ENCODE data around the gene HACD3. TPM values are rescaled to one million over a fixed set of nuclear protein-coding genes. Genes with fewer than 3 reads are reported as not detected.

HACD3 gene
- polyA plus RNA-seq, 1 of the 3 experiments (the other 2 are of a cell fraction): 45.7 TPM

DNA sequence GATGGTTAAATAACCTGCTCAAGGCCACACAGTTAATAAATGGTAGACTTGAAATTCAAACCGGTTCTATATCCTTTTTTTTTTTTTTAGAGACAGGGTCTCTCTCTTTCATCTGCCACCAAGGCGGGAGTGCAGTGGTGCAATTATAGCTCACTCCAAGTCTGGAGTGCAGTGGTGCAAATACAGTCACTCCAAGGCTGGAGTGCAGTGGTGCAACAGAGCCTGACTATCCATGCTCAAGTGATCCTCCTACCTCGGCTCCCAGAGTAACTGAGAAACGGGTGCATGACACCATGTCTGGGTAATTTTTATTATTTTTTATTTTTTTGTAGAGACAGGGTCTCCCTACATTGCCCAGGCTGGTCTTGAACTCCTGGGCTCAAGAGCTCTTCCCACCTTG, 36.2 kb upstream of the HACD3 start (continued):
- TF ChIP-seq, protein P1, sequence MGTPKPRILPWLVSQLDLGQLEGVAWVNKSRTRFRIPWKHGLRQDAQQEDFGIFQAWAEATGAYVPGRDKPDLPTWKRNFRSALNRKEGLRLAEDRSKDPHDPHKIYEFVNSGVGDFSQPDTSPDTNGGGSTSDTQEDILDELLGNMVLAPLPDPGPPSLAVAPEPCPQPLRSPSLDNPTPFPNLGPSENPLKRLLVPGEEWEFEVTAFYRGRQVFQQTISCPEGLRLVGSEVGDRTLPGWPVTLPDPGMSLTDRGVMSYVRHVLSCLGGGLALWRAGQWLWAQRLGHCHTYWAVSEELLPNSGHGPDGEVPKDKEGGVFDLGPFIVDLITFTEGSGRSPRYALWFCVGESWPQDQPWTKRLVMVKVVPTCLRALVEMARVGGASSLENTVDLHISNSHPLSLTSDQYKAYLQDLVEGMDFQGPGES (IDR thresholded peaks at IDR 0.05; ENCODE audit: low read depth, low read length): no peak
- TF ChIP-seq MEF2A (IDR thresholded peaks at IDR 0.05; ENCODE audit: borderline replicate concordance, low read depth) (no peak), NFIC (IDR thresholded peaks at IDR 0.05; ENCODE audit: borderline replicate concordance) (no peak), GATA2 (CRISPR knock-in tag; IDR thresholded peaks at IDR 0.05) (no peak)
- TF ChIP-seq, protein P2, sequence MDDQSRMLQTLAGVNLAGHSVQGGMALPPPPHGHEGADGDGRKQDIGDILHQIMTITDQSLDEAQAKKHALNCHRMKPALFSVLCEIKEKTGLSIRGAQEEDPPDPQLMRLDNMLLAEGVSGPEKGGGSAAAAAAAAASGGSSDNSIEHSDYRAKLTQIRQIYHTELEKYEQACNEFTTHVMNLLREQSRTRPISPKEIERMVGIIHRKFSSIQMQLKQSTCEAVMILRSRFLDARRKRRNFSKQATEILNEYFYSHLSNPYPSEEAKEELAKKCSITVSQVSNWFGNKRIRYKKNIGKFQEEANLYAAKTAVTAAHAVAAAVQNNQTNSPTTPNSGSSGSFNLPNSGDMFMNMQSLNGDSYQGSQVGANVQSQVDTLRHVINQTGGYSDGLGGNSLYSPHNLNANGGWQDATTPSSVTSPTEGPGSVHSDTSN (IDR thresholded peaks at IDR 0.05): no peak
- TF ChIP-seq, protein P3, sequence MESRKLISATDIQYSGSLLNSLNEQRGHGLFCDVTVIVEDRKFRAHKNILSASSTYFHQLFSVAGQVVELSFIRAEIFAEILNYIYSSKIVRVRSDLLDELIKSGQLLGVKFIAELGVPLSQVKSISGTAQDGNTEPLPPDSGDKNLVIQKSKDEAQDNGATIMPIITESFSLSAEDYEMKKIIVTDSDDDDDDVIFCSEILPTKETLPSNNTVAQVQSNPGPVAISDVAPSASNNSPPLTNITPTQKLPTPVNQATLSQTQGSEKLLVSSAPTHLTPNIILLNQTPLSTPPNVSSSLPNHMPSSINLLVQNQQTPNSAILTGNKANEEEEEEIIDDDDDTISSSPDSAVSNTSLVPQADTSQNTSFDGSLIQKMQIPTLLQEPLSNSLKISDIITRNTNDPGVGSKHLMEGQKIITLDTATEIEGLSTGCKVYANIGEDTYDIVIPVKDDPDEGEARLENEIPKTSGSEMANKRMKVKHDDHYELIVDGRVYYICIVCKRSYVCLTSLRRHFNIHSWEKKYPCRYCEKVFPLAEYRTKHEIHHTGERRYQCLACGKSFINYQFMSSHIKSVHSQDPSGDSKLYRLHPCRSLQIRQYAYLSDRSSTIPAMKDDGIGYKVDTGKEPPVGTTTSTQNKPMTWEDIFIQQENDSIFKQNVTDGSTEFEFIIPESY (IDR thresholded peaks at IDR 0.05; ENCODE audit: borderline replicate concordance, low read depth): no peak

DNA sequence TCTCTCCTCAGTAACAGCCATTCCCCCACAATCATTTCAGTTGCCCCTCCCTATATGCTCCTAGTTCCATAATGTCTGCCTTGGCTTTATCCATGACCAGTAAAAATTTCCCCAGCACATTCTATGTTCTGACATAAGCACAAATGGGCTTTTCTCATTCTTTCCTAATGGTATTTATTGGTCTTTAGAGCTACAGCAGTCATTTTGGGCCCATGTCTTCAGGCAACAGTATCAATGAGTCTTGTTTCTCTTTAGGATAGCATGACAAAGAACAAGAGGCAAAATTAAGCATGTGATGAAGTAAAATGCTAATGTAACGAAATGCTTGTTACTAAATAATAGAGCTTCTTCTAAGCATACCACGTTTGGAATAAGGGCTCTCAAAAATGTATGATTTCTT, 20.9 kb upstream of the HACD3 start:
- Histone ChIP-seq H3K36me3 (replicated peaks in 1 of 2; ENCODE audit: control insufficient read depth in 1 of 2, insufficient read depth in 2 of 2, low read length in 1 of 2) (peaks cover 45 to 78% of the 10 kb centered on the region in 2 experiments), H3K9me3 (no peaks in the 10 kb centered on the region), H3K9ac (no peak overlapping the region), H3K79me2 (ENCODE audit: insufficient read depth) (peaks cover 70% of the 10 kb centered on the region), H3K4me2 (no peak overlapping the region), H3K4me1 (ENCODE audit: control insufficient read depth in 1 of 2, insufficient read depth in 2 of 2, low read depth in 1 of 2, low read length in 1 of 2) (no peaks in the 10 kb centered on the region), H3K9me2 (no peaks in the 10 kb centered on the region), H3K4me3 (ENCODE audit: low read depth in 2 of 2, low read length in 1 of 2) (no peak overlapping the region), H2AFZ (ENCODE audit: low read depth) (no peak overlapping the region), H4K20me1 (ENCODE audit: insufficient read depth) (no peaks in the 10 kb centered on the region; the same call in 1 of the 2 replicates), H3K27me3 (ENCODE audit: insufficient read depth) (no peaks in the 10 kb centered on the region), H3F3A (replicated peaks; ENCODE audit: insufficient read depth) (peaks cover 4% of the 10 kb centered on the region), H3K27ac (ENCODE audit: low read depth in 2 of 2, low read length in 1 of 2) (no peak overlapping the region)
- ChIA-PET CTCF (no interaction called here), POLR2A (no interaction called here)
- no peak for DNase-seq
- TF ChIP-seq RCOR1 (IDR thresholded peaks at IDR 0.05; ENCODE audit: low read length) (no peak), EP300 (IDR thresholded peaks at IDR 0.05; ENCODE audit: borderline replicate concordance in 1 of 2, low read depth in 1 of 2, low read length in 1 of 2) (no peak), RAD21 (IDR thresholded peaks at IDR 0.05; ENCODE audit: low read length) (no peak)
- TF ChIP-seq, protein P4, sequence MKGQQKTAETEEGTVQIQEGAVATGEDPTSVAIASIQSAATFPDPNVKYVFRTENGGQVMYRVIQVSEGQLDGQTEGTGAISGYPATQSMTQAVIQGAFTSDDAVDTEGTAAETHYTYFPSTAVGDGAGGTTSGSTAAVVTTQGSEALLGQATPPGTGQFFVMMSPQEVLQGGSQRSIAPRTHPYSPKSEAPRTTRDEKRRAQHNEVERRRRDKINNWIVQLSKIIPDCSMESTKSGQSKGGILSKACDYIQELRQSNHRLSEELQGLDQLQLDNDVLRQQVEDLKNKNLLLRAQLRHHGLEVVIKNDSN (IDR thresholded peaks at IDR 0.05; ENCODE audit: borderline replicate concordance, low read depth): no peak
- TF ChIP-seq, protein P2 (IDR thresholded peaks at IDR 0.05): no peak
- 69% methylated on average over 2 of the region's 2 CpGs for WGBS (ENCODE audit: low lambda C conversion rate)

All from SK-N-SH (cell line).